Epithelial cell of proximal tubule (primary cell): ENCODE results near the gene SLC25A31. TPM values are rescaled to one million over a fixed set of nuclear protein-coding genes. Genes with fewer than 3 reads are reported as not detected.
A peak's percentile ranks its signal among the peaks of the same experiment; 100 is the strongest.

ENCODE experiments used
- DNase-seq: peaks from one replicate; pipeline ENCODE4 v3.0.0-alpha.2; 2011; ENCODE audit warnings: low read depth
- H3K4me3 ChIP-seq: 2 replicates; pipeline ENCODE4 v1.5.1; 2011; ENCODE audit warnings: low read depth, mild to moderate bottlenecking, low read length
- total RNA-seq: library from RNA; depleted of rRNA; stranded (reverse); fragments of >200 nt; gene quantifications from 2 replicates; pipeline ENCODE4 v1.2.3, GENCODE V29; 2015
- TF ChIP-seq, protein P1 (sequence below): conservative IDR thresholded peaks from 2 replicates; pipeline ENCODE4 v1.5.1; 2012; ENCODE audit warnings: low read depth, mild to moderate bottlenecking, low read length

The SLC25A31 gene
- not detected in 2 replicates for total RNA-seq

DNA sequence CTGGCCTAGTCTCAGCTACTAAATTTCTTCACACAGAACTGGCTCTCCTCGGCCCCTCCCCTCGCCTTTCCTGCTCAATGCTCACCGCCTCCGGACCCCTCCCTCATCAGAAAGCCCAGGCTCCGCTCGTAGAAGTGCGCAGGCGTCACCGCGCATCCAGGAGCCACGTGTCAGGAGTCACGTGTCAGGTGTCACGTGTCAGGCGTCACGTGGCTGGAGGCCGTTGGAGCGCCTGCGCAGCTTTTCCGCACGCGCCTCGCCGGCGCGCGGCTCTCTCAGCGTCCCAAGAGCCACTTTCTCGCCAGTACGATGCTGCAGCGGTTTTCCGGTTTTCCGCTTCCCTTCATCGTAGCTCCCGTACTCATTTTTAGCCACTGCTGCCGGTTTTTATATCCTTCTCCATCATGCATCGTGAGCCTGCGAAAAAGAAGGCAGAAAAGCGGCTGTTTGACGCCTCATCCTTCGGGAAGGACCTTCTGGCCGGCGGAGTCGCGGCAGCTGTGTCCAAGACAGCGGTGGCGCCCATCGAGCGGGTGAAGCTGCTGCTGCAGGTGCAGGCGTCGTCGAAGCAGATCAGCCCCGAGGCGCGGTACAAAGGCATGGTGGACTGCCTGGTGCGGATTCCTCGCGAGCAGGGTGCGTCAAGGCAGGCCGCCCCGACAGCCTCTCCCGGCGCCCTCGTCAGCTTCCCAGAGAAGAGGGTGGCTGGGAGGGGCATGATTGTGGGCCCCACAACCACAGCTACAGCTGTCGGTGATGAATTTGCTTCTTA lies at the start of gene SLC25A31:
Gene SLC25A31 (plus strand): TSS at position 259 of the 772 bp plus-strand sequence. CDS start 146 bp downstream, at position 405.
- DNase-seq = no peak
- TF ChIP-seq, protein P1, sequence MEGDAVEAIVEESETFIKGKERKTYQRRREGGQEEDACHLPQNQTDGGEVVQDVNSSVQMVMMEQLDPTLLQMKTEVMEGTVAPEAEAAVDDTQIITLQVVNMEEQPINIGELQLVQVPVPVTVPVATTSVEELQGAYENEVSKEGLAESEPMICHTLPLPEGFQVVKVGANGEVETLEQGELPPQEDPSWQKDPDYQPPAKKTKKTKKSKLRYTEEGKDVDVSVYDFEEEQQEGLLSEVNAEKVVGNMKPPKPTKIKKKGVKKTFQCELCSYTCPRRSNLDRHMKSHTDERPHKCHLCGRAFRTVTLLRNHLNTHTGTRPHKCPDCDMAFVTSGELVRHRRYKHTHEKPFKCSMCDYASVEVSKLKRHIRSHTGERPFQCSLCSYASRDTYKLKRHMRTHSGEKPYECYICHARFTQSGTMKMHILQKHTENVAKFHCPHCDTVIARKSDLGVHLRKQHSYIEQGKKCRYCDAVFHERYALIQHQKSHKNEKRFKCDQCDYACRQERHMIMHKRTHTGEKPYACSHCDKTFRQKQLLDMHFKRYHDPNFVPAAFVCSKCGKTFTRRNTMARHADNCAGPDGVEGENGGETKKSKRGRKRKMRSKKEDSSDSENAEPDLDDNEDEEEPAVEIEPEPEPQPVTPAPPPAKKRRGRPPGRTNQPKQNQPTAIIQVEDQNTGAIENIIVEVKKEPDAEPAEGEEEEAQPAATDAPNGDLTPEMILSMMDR = no peak
- no peak within 1 kb of the TSS for H3K4me3 ChIP-seq

DNA sequence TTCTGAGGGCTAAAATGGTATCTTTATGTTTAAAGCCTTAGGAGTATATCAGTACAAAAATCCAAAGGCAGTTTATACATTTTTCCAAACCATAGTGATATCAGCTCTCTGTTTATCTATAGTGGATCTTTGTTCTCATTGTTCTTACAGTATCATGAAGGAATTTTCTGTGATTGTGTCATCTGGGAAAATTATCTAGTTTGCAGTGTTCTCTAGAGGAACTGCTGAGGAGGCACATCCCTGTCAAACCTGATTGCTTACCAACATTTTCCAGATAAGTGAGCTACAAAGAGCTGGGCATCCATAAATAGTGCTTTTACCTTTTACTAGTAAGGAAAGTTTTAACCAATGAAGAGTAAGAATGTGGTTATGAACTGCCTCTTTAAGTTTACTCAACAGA lies 44.9 kb upstream of the SLC25A31 start:
- TF ChIP-seq, protein P1 = no peak
- no peak overlapping the region for H3K4me3 ChIP-seq
- peak; percentile 54 for DNase-seq

DNA sequence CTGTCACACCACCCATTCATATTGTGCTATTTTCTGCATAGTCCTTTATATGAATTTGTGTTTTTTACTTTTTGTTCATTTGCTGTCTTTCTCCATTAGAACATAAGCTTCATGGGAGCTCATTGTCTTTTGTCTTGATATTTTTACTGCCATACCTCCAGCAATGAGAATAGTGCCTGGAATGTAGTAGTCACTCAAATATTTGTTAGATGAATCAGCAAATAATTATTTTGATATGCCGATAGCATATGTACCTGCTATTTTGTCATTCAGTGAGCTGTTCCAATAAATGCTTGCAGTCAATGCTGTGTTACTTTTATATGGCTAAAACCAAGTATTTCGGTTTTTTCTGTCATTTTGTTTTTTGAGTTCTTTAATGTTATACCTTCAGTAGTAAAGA lies 43.5 kb upstream of the SLC25A31 start:
- peak; percentile 4 for DNase-seq
- TF ChIP-seq, protein P1 = no peak

DNA sequence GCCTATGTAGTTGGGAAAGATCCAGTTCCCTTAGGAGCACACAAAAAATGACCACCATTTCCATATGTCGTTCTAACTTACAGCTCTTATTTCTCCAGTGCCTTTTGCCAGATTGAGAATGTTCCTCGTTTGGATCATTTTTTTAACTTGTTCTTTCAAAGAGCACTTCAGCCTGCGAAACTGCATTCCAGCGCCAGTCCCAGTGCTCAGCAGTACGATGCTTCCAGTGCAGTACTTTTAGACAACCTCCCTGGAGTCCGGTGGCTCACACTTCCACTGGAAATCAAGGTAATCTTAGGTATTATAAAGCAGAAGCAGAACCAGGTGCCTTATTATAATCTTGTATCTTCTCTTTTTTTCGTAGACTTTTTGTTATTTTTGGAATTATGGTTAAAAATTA lies 42.6 kb upstream of the SLC25A31 start:
- DNase-seq = no peak
- TF ChIP-seq, protein P1 = no peak
- H3K4me3 ChIP-seq = no peak overlapping the region

More for the DNA sequence above, 43.5 kb upstream of the SLC25A31 start:
- H3K4me3 ChIP-seq = no peak overlapping the region

DNA sequence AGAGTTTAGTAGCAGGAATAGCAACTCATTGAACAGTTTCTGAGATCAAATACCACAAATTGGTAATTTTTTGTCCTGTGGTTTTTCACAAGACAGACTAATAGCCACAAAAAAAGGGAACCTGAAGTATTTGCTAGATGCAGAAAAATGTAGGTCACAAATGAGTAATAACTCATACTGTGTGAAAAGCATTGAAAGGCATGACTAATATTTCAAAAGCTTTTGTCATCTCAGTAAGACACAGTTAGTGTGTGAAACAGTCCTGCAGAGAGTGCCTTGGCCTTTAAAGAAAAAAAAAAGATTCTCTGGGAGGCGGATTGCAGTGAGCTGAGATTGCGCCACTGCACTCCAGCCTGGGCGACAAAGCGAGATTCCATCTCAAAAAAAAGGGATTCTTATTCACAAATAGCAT lies 31.4 kb upstream of the SLC25A31 start:
- DNase-seq = peak; percentile 6
- TF ChIP-seq, protein P1 = no peak
- no peak overlapping the region for H3K4me3 ChIP-seq

DNA sequence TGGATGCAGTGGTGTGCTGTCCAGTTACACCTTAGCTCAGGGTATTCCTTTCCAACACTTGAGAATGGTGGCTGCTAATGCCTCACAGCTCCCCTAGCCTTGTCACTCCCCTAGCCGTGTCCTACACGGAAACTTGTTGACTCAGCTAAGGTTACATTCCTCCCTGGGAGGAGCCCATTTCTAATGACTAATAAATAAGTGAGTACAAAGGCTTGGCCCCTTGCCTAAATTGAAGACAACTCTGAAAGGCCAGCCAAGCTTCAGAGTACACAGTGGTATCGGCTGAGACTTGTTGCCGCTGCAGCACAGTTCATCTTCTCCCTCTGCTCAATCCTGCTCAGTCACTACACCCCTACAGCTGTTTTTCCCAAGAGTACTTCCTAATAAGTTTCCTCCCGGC lies 21.2 kb upstream of the SLC25A31 start:
- DNase-seq = peak; percentile 81
- TF ChIP-seq, protein P1 = no peak
- peak overlapping the region; percentile 2 for H3K4me3 ChIP-seq

DNA sequence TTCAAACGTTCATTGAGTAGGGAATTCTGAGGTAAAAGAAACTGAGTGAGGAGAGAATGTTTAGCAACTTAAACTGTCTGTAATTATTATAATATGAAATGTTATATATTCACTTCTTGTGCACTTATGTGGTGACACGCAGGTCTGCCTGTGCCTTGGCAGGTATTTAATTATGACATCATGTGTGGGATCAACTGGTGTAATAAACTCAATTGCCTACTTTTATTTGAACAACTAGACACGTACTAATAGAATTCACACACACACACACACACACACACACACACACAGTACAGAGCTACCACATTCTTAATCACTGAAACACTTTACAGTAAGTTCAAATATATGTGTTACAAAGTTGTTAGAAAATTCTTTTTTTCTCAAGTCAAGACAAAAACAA lies 20.7 kb upstream of the SLC25A31 start:
- DNase-seq = no peak
- H3K4me3 ChIP-seq = peak overlapping the region; percentile 2
- TF ChIP-seq, protein P1 = no peak
